ENCODE results near the gene TMEM273. TPM values are rescaled to one million over a fixed set of nuclear protein-coding genes. Genes with fewer than 3 reads are reported as not detected.
A peak's percentile ranks its signal among the peaks of the same experiment; 100 is the strongest.

TMEM273 gene
- total RNA-seq, 1 experiment from 2014 or later: not detected

- Histone ChIP-seq H3K27me3 (no peaks in the 10 kb centered on the region), H3K36me3 (no peaks in the 10 kb centered on the region), H3K9me3 (no peaks in the 10 kb centered on the region), H3K4me3 (no peak overlapping the region)
- no peak for DNase-seq
These were observed 15.4 kb downstream of the TMEM273 start for GRCh38 chr10:49172777-49173132.

- Histone ChIP-seq H3K9me3 (no peaks in the 10 kb centered on the region), H3K36me3 (no peaks in the 10 kb centered on the region), H3K4me3 (no peak overlapping the region), H3K27me3 (no peaks in the 10 kb centered on the region)
- DNase-seq: no peak
These were observed 16.0 kb downstream of the TMEM273 start for GRCh38 chr10:49172061-49172776.

GRCh38 chr10:49171326-49172060 lies 16.7 kb downstream of the TMEM273 start:
- no peak overlapping the region for H3K4me3 ChIP-seq
- no peak for DNase-seq
- H3K36me3 ChIP-seq: no peaks in the 10 kb centered on the region
- no peaks in the 10 kb centered on the region for H3K27me3 ChIP-seq
- H3K9me3 ChIP-seq: no peaks in the 10 kb centered on the region

- Histone ChIP-seq H3K9me3 (no peaks in the 10 kb centered on the region), H3K27me3 (no peaks in the 10 kb centered on the region), H3K36me3 (no peaks in the 10 kb centered on the region), H3K4me3 (no peak overlapping the region)
- DNase-seq: no peak
These were observed 17.4 kb downstream of the TMEM273 start for GRCh38 chr10:49170632-49171325.

- H3K36me3 ChIP-seq: no peaks in the 10 kb centered on the region
- H3K9me3 ChIP-seq: no peaks in the 10 kb centered on the region
- no peak for DNase-seq
- H3K4me3 ChIP-seq: no peak overlapping the region
- H3K27me3 ChIP-seq: no peaks in the 10 kb centered on the region
These were observed 18.4 kb downstream of the TMEM273 start for GRCh38 chr10:49169776-49170175.

- DNase-seq: no peak
- H3K4me3 ChIP-seq: no peak overlapping the region
- no peaks in the 10 kb centered on the region for H3K27me3 ChIP-seq
- no peaks in the 10 kb centered on the region for H3K36me3 ChIP-seq
- H3K9me3 ChIP-seq: no peaks in the 10 kb centered on the region
These were observed 19.2 kb downstream of the TMEM273 start for GRCh38 chr10:49168831-49169500.

GRCh38 chr10:49168171-49168540 lies 20.0 kb downstream of the TMEM273 start:
- H3K36me3 ChIP-seq: no peaks in the 10 kb centered on the region
- DNase-seq: no peak
- no peaks in the 10 kb centered on the region for H3K9me3 ChIP-seq
- no peaks in the 10 kb centered on the region for H3K27me3 ChIP-seq
- H3K4me3 ChIP-seq: no peak overlapping the region

- Histone ChIP-seq H3K4me3 (no peak overlapping the region), H3K9me3 (no peaks in the 10 kb centered on the region), H3K36me3 (no peaks in the 10 kb centered on the region), H3K27me3 (no peaks in the 10 kb centered on the region)
- no peak for DNase-seq
These were observed 20.6 kb downstream of the TMEM273 start for GRCh38 chr10:49167425-49168170.

GRCh38 chr10:49166484-49167400 lies 21.4 kb downstream of the TMEM273 start:
- Histone ChIP-seq H3K27me3 (no peaks in the 10 kb centered on the region), H3K9me3 (no peaks in the 10 kb centered on the region), H3K4me3 (no peak overlapping the region), H3K36me3 (no peaks in the 10 kb centered on the region)
- no peak for DNase-seq

GRCh38 chr10:49165821-49166483 lies 22.2 kb downstream of the TMEM273 start:
- no peak for DNase-seq
- Histone ChIP-seq H3K27me3 (no peaks in the 10 kb centered on the region), H3K36me3 (no peaks in the 10 kb centered on the region), H3K4me3 (no peak overlapping the region), H3K9me3 (no peaks in the 10 kb centered on the region)

- Histone ChIP-seq H3K9me3 (no peaks in the 10 kb centered on the region), H3K36me3 (no peaks in the 10 kb centered on the region), H3K27me3 (no peaks in the 10 kb centered on the region), H3K4me3 (no peak overlapping the region)
- DNase-seq: no peak
These were observed 22.9 kb downstream of the TMEM273 start for GRCh38 chr10:49165259-49165658.

GRCh38 chr10:49164559-49165188 lies 23.5 kb downstream of the TMEM273 start:
- no peak for DNase-seq

GRCh38 chr10:49163741-49164140 lies 24.4 kb downstream of the TMEM273 start:
- H3K9me3 ChIP-seq: no peaks in the 10 kb centered on the region
- peak; percentile 44 for DNase-seq
- H3K4me3 ChIP-seq: no peak overlapping the region
- no peaks in the 10 kb centered on the region for H3K36me3 ChIP-seq
- no peaks in the 10 kb centered on the region for H3K27me3 ChIP-seq

More at GRCh38 chr10:49164559-49165188, 23.5 kb downstream of the TMEM273 start:
- H3K36me3 ChIP-seq: no peaks in the 10 kb centered on the region
- no peaks in the 10 kb centered on the region for H3K27me3 ChIP-seq
- no peaks in the 10 kb centered on the region for H3K9me3 ChIP-seq
- no peak overlapping the region for H3K4me3 ChIP-seq

GRCh38 chr10:49162761-49163310 lies 25.4 kb downstream of the TMEM273 start:
- Histone ChIP-seq H3K27me3 (no peaks in the 10 kb centered on the region), H3K9me3 (no peaks in the 10 kb centered on the region), H3K4me3 (no peak overlapping the region), H3K36me3 (no peaks in the 10 kb centered on the region)
- no peak for DNase-seq
